Stimulated activated CD8-positive, alpha-beta memory T cell treated with anti-CD3 and anti-CD28 coated beads, Interleukin-15, amount 100 ng/mL, for 4 hours (primary cell): ENCODE measurements around the gene WIZ.
A peak's percentile ranks its signal among the peaks of the same experiment; 100 is the strongest.
"Not testable (repeated sequence)": the region's sequence is repeated elsewhere in the genome, so short reads cannot be mapped to it uniquely, and the experiment has no call there.

Source experiments
- DNase-seq, 2 donors: peaks; one replicate each; pipeline ENCODE4 v3.0.0-alpha.2; 2020; ENCODE audit warnings: low read depth in 2 of 2

The WIZ gene, protein sequence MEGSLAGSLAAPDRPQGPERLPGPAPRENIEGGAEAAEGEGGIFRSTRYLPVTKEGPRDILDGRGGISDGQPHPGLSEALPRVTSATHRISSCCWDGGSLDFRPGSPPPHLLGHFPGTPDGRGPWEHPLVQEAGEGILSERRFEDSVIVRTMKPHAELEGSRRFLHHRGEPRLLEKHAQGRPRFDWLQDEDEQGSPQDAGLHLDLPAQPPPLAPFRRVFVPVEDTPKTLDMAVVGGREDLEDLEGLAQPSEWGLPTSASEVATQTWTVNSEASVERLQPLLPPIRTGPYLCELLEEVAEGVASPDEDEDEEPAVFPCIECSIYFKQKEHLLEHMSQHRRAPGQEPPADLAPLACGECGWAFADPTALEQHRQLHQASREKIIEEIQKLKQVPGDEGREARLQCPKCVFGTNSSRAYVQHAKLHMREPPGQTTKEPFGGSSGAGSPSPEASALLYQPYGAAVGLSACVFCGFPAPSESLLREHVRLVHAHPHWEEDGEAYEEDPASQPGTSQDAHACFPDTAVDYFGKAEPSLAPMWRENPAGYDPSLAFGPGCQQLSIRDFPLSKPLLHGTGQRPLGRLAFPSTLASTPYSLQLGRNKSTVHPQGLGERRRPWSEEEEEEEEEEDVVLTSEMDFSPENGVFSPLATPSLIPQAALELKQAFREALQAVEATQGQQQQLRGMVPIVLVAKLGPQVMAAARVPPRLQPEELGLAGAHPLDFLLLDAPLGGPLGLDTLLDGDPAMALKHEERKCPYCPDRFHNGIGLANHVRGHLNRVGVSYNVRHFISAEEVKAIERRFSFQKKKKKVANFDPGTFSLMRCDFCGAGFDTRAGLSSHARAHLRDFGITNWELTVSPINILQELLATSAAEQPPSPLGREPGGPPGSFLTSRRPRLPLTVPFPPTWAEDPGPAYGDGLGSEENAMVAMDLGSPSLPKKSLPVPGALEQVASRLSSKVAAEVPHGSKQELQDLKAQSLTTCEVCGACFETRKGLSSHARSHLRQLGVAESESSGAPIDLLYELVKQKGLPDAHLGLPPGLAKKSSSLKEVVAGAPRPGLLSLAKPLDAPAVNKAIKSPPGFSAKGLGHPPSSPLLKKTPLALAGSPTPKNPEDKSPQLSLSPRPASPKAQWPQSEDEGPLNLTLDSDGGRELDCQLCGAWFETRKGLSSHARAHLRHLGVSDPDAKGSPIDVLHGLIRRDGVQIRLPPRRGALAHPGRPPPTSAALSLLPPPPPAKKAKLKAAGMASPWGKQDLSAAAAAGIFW (N-terminal part only)

DNA sequence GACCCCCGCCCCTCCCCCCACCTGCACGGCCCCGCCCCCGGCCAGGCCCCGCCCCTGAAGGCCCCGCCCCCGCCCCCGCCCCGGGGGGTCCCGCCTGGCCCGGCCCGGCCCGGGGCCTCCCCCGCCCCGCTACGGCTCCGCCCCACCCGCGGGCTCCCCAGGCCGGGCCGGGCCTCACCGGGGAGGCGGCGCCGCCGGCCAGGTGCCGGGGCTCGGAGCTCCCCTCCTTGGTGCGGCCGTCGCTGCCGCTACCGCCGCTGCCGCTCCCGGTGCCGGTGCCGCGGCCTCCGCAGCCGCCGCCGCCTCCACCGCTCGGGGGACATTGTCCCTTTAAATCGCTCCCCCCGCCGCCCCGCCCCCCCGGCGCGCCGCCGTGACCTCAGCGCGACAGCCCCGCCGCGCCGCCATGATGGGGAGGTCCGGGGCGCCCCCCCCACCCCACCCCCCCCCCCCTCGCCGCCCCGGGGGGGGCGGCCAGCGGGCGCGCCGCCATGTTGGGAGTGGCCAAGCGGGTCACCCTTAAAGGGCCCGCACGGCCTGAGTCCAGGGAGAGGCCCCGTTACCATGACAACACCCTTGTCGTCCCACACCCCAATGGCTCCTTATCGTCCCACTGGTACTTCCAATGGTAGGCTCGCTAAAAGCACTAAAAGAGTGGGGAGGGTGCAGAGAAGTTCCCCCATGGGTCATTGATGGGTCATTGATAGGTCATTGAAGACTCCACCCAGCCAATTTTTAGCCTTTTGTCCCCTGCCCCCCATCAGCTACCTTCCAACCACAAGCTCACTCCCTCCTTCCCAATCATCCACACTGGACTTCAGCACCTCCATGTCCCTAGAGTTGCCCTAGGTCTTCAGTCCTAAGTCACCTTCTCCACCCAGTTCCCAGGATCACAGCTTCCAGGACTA lies at the start of gene WIZ:
Gene WIZ, minus strand, starts transcription at position 337 of the 908 bp plus-strand sequence. CDS start 1,649 bp downstream, outside the sequence.
- peak; percentile 60 to 71 for DNase-seq

DNA sequence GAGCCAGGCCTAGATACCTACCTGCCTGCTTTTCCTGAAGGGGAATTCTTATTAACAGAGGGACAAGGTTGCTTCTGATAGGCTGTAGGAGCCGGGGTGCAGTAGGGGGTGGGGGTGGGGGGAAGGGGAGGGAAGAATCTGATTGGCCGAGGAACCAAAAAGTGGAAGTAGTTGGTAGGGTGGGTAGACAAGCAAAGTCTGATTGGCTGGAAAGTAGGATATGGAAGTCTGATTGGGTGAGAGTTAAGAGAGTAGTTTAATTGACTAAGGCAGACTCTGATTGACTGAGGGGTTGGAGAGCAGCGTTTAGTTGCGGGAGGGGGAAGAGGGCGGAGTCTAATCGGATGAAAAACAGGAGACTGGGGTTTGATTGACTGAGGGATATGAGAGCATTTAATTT lies 49.2 kb upstream of the WIZ start:
- no peak for DNase-seq

DNA sequence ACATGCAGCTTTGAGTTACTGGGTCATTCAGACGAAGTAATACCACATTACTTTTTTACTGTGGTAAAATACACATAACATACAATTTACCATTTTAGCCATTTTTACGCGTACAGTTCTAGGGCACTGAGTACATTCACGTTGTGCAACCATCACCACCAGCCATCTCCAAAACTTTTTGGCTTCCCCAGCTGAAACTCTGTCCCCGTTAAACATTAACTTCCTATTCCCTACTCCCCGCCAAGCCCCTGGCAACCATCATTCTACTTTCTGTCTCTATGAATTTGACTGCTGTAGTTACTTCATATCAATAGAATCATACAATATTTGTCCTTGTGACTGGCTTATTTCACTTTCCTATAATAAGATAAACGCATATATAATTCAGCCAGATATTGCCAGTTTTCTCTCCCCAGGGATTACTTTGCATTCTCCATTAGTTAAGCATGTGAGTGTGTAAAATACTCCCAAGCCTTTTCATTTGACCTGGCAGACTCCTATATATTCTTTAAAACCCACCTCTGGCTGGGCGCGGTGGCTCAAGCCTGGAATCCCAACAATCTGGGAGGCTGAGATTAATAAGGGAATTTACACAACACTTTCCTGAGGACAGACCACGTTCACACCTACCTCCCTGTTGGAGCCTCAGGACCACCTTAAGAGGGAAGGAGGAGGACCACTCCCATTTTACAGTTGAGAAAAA lies 48.6 kb upstream of the WIZ start:
- no peak for DNase-seq

DNA sequence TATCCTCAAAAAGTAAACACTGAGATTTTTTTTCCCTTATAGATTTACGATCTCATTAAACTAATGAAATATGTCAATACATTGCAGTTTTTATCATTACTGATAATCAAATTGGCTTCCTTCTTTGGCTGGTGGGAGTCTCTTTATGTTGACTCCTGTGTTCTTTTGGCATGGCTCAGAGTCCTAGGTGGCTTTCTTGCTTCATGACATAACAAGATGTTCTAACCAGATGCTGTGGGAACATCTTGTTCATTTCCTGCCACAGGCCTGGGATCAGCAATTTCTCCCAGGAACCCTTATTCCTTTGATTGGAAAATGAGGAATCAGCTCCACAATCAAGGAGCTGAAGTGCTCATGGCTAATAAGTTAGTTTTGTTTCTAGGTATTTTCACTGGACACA lies 45.4 kb upstream of the WIZ start:
- no peak for DNase-seq

DNA sequence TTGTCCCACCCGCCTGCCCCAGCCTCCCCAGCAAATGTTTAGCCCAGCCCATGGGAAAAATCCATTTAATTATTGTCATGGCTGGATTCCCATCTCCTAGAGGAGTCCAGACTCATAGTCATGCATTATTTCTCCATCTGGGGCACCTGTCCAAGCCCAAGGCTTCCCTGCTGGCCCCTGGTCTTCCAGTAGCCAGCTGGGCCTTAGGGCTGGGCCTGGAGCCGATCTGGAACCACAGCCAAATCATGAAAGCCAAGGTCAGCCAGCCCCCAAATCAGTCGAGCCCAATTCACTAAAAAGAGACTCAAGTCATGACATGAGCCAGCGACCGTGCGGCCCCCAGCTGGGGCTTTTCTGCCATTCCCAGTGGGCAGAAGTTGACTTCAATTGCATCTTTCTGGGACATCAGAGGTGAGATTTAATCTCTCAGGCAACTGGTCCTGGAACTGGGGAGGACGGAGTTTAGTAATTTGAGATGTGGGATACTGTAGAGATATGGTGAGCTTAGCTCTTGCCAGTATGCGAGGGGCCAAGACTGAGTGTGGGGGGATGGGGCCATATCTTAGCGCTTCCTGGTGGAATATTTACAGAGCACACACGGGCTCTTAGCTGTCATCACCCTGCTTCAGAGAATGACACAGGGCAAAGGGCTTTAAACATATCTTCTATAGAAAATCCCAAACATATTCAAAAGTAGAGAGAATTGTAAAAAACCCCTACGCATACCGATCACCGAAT lies 38.9 kb upstream of the WIZ start:
- no peak for DNase-seq

DNA sequence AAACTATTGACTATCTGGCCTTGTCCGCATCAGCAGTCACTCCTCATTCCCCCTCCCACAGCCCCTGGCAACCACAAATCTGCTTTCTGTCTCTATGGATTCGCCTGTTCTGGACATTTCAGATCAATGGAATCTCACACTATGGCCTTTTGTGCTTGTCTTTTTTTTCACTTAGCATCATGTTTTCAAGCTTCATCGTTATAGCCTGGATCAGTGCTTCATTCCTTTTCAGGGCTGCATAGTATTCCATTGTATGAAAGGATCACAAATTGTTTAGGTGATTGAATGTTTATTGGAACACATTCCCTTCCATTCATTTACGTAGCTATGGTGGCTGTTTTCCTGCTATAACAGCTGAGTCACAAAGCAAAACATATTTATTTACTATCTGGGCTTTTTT lies 37.3 kb upstream of the WIZ start:
- no peak for DNase-seq

DNA sequence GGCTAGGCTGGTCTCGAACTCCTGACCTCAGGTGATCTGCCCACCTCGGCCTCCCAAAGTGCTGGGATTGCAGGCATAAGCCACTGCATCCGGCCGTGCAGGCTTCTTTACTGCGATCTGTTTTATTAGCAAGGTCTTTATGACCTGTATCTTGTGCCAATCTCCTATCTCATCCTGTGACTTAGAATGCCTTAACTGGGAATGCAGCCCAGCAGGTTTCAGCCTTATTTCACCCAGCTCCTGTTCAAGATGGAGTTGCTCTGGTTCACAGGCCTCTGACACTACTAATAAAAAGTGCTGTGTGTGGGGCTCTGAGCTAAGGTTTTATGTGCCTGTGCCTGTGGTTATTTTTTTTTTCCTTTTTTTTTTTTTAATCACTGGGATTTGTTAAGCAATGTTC lies 36.0 kb upstream of the WIZ start:
- DNase-seq: not testable (repeated sequence)

DNA sequence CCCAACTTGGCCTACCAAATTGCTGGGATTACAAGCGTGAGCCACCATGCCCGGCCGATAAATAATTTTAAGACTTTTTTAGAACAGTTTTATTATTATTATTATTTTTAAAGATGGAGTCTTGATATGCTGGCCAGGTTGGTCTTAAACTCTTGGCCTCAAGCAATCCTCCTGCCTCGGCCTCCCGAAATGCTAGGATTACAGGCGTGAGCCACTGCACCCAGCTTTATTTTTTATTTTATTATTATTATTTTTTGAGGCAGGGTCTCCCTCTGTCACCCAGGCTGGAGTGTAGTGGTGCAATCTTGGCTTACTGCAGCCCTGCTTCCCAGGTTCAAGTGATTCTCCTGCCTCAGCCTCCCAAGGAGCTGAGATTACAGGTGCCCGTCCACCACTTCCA lies 31.2 kb upstream of the WIZ start:
- not testable (repeated sequence) for DNase-seq

DNA sequence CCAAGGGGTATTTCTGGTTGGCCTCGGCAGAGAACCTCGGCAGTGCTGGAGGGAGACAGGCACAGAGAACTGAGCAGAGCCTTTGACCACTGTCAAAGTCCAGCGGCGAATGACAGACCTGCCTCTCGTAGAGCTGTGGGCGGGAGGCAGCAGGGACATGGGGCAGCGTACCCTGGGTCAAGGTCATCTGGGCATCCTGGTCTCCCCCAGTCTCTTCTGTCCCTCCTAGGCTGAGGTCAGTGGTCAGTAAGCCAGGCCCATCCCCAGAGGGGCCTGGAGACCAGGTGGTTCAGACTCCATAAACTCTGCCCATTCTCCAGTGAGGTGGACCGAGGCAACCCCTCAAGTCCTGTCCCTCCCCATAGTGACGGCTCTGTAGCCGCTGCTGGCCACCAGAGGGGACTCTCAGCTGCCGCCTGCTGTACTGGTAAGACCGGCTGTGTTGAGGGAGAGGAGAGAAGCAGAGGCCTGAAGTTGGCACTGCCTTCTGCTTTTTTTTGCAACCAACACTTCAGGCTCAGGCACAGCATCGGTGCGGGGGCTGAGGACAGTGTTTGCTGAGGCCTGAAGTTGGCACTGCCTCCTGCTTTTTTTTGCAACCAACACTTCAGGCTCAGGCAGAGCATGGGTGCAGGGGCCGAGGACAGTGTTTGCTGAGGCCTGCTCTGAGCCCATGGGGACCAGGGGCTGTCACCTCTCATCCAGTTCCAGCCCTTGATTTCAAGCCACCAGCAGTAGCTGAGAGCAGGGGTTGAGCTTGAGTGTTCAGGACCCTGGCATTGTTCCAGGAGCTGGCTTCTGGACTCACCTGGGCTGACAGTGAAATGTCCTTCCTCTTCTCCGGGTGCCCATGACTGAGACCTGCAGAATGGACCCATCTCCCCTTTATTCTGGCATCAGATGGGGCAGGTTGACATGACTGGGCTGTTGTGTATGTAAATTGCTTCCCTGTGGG lies 29.9 kb upstream of the WIZ start, which contains the start of gene PGLYRP2:
Gene PGLYRP2, minus strand, starts transcription at position 111 of the 955 bp plus-strand sequence. CDS start 130 bp downstream, outside the sequence.
- DNase-seq: no peak

DNA sequence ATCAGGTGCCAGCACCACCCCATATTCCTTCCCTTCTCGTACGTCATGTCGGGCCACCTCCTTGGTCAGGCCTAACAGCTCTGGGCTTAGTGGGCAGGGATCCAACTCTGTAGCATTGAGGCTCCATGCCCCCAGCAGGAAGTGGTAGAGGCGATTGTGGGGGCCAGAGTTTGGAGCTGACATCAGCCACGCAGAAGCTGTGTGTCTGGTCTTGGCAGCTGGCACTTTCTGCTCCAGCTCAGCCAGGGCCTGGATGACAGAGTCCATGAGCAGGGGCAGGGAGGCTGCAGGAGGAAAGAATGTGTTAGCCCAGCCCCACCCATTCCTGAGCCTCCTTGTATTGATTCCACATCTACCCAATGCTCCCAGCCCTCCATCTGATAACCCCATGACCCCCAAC lies 26.6 kb upstream of the WIZ start:
- DNase-seq: no peak

DNA sequence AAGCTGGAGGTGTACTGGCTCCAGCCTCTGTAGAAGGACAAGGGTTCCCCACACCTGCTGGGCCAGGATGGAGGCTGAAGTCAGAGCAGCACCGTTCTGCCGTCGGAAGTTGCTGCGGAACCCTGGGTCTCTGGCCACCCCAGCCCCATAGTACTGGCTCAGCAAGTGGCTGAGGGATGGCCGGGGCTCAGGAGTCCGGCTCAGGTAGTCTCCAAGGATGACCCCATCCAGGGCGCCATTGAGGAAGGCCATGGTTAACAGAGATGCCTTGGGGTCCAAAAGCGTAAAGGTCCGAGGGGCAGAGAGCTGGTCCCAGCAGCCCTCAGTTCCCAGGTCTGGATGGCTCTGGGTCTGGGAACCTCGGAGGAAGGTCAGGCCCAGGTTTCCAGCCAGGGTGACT lies 25.9 kb upstream of the WIZ start:
- no peak for DNase-seq

DNA sequence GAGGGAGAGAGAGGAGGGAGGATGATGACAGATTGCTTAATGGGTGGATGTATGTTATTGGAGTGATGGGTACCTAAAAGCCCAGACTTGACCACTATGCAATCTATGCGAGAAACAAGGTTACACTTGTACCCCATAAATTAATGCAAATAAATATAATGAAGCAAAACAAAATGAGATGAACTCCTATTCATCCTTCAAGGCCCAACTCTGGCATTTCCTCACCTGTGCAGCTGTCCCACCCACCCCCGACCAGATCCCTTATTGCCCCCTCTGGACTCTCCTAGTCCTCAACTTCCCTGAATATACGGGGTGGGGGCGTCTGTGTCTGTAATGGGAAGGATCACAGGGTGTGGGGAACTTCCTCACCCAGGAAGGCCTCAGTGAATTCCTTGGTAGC lies 25.4 kb upstream of the WIZ start:
- no peak for DNase-seq

DNA sequence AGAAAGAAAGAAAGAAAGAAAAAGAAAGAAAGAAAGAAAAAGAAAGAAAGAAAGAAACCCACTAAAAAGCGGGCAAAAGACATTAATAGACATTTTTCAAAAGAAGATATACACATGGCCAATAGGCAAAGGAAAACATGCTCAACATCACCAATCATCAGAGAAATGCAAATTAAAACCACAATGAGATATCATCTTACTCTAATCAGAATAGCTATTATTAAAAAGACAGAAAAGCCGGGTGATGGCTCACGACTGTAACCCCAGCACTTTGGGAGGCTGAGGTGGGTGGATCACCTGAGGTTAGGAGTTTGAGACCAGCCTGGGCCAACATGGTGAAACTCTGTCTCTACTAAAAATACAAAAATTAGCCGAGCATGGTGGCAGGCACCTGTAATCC lies 24.1 kb upstream of the WIZ start:
- DNase-seq: not testable (repeated sequence)

DNA sequence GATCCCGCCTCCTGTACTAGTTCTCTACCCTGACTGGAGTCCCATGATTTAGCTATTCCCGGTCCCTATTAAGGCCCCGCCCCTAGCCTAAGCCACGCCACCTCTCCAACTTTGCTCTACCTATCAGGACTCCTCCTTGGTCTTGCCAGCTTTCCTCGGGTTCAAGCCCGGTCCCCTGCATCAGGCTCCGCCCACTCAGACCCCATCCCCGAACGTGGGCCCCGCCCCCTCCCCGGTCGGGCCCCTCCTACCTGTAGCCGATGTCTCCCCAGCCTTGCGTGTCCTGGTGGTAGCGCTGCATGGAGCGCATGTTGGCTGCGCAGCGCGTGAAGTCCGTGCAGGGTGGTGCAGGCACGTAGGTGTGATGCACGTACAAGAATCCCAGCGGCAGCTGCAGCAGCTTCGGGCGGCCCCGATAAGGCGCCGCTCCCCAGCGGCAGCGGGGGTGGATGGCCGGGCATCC lies 21.9 kb upstream of the WIZ start:
- no peak for DNase-seq

DNA sequence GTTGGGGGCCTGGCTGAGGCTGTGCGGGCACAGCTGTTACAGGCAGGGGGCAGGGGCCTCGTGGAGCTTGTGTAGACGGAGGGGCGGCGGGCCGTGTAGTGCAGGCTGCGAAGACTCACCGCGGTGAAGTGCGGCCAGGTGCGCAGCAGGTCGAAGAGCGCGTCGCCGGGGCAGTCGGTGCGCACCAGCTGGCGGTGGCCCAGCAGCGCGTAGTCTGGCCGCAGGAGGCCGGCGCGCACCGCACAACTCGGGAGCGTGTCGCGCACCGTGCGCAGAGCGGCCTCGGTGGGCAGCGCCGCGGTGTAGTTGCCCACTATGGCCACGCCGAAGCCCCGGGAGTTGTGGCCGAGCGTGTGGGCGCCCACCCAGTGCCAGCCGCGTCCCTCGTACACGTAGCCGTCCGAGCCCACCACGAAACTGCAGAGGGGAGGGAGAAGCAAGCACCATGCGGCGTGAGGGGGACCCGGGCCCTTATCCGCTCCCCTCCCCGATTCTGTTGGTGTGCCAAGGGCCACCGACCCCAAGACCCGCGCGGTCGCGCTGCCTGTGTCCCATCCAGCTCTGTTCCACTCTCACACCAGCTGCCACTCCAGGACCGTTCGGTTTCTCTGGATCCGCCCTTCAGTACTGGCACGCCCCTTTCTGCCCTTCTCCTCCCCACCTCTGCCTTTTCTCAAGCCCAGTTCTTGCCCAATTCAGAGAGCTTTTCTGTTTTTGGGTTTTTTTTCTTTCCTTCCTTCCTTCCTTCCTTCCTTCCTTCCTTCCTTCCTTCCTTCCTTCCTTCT lies 19.9 kb upstream of the WIZ start:
- no peak for DNase-seq

DNA sequence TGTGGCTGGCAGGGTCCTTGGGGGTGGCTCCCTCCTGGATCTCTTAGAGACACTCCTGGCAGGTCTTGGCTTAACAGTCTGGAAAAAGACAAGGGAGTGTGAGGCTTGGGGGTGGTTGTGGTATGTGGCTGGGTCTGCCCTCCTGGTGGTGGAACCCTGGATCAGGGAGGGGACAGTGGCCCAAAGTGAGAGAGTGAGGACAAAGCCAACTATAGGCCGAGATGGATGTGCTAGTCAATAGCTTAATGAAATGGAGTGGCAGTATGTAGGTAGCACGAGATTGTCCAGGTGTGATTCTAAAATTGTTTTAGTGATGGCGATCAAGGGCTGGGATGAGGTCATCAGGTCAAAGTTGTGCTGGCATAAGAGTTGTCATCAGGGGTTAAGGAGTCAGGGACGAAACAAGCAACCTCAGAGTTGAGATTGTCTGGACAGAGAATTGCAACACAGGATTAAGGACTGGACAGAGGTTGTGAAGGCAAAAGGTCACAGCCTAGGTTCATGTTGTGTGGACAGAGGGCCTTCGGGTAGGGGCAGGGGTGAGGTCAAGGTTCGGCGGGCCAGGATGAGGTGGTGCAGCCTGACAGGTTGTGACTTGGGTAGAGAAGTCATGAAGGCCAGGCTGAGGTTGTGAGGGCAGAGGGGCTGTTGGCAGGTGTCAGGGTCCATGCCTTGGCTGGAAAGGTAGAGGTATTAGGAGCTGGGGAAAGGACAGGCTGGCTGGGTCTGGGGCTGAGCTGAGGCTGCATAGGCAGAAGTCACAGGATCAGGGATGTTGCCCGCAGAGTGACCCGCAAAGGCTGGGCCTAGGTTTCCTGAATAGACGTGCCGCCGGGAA lies 19.1 kb upstream of the WIZ start:
- DNase-seq: no peak
